ENCODE measurements around the gene LDAH.
A peak's percentile ranks its signal among the peaks of the same experiment; 100 is the strongest.

LDAH gene

GRCh38 chr2:20678086-20678395 lies 144.9 kb downstream of the LDAH start:
- in situ Hi-C loops (cut with MboI; ENCODE audit: low sequenced_read_pairs), result no loop called here
- Histone ChIP-seq H3K4me3 (no peak overlapping the region), H3K4me1 (peaks cover 19% of the 10 kb centered on the region), H3K36me3 (replicated peaks) (peaks cover 3% of the 10 kb centered on the region; the same call in 1 of the 2 replicates), H3K27me3 (ENCODE audit: low read depth) (no peaks in the 10 kb centered on the region), H3K9me3 (no peaks in the 10 kb centered on the region)
- DNase-seq (ENCODE audit: low spot score in 2 of 2), result no peak

DNA sequence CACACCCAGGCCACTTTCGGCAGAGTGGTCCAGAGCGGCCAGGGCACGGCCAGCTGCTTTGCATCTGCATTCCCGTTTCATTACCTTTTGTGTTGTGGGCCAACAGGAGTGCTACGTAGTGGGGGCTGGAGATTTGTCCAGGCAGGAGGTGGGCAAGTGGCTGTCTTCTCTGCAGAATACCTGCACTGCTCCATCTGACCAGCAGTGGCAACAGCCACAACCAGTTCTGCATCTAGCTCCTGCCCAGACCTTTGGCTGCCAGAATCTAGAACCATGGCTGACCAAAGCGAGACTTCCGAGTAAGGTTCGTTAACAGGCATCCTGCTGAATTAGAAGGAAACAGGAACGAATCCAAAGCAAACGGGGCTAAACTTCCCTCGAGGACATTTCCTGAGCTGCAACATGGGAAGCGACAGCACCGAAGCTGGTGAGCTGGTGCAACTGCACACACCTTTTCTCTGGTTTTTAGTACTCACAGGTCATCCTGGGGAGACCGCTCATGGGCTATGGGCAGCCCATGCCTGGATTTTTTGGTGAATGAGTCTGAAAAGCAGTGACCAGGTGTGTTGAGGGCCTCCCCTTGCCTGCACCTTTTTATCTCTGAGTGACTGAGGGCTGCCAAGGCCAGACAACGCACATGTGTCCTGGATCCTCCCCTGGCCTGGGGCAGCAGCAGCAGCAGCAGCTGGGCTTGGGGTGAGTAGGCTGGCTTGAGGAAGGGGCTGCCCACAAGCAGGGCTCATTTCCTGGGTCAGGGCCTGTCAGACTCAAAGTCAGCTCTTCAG lies 145.4 kb downstream of the LDAH start:
- Histone ChIP-seq H3K9me3 (no peaks in the 10 kb centered on the region), H3K4me1 (peaks cover 19% of the 10 kb centered on the region), H3K27me3 (ENCODE audit: low read depth) (no peaks in the 10 kb centered on the region), H3K36me3 (replicated peaks) (peaks cover 3% of the 10 kb centered on the region; the same call in 1 of the 2 replicates), H3K4me3 (no peak overlapping the region)
- peak in 1 of 2 experiments; percentile 38 for DNase-seq (ENCODE audit: low spot score in 2 of 2)
- in situ Hi-C loops (cut with MboI; ENCODE audit: low sequenced_read_pairs), result no loop called here

- DNase-seq (ENCODE audit: low spot score in 2 of 2), result no peak
These were observed 146.3 kb downstream of the LDAH start for GRCh38 chr2:20676353-20677215.

GRCh38 chr2:20675701-20676352 lies 147.1 kb downstream of the LDAH start:
- no peak for DNase-seq (ENCODE audit: low spot score in 2 of 2)
- Histone ChIP-seq H3K36me3 (replicated peaks) (no peaks in the 10 kb centered on the region; the same call in 1 of the 2 replicates), H3K9me3 (no peaks in the 10 kb centered on the region), H3K4me1 (peaks cover 19% of the 10 kb centered on the region), H3K4me3 (no peak overlapping the region), H3K27me3 (ENCODE audit: low read depth) (no peaks in the 10 kb centered on the region)
- in situ Hi-C loops (cut with MboI; ENCODE audit: low sequenced_read_pairs), result no loop called here

More at GRCh38 chr2:20676353-20677215, 146.3 kb downstream of the LDAH start:
- no peaks in the 10 kb centered on the region for H3K9me3 ChIP-seq
- H3K4me3 ChIP-seq, result no peak overlapping the region
- no peaks in the 10 kb centered on the region; the same call in 1 of the 2 replicates for H3K36me3 ChIP-seq (replicated peaks)
- no peaks in the 10 kb centered on the region for H3K27me3 ChIP-seq (ENCODE audit: low read depth)
- H3K4me1 ChIP-seq, result peaks cover 19% of the 10 kb centered on the region
- in situ Hi-C loops (cut with MboI; ENCODE audit: low sequenced_read_pairs), result no loop called here

DNA sequence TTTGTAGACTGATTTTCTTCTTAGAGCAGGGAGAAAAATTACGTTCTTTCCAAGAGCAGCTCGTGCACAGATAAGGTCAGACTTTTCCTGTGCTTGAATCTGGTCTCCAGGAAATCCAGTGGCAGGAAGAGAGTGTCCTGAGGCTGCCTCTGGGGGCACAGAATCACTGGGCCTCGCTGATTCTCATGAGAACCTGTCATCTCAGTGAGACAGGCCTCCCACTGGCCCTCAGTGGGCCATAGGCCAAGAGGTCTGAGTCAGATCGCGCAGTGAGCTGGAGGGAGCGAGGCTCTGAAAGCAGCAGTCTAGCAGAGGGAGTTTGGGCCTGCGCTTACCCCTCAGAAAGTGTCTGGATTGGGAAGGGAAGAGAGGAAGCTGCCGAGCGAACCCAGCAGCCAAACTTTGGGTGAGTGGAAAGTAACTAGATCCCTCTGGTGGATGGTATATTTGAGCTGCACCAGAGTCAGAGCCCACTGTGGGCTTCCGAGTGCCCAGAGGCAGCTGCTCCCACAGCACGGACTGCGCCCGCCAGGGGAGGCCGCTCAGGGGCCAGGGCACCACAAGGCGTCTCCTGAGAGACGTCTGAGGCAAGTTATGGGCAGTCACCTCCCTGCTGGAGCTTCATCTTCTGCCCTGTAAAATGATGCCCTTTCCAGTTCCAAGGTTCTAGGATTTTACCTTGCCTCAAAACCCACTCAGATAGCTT lies 147.8 kb downstream of the LDAH start:
- Histone ChIP-seq H3K36me3 (replicated peaks) (no peaks in the 10 kb centered on the region; the same call in 1 of the 2 replicates), H3K4me1 (peaks cover 19% of the 10 kb centered on the region), H3K4me3 (no peak overlapping the region), H3K27me3 (ENCODE audit: low read depth) (no peaks in the 10 kb centered on the region), H3K9me3 (no peaks in the 10 kb centered on the region)
- DNase-seq (ENCODE audit: low spot score in 2 of 2), result no peak
- in situ Hi-C loops (cut with MboI; ENCODE audit: low sequenced_read_pairs), result loop anchor here (25.0 kb wide), 2 partner anchors 437 to 637 kb away; partner anchors contain the start of gene TDRD15

DNA sequence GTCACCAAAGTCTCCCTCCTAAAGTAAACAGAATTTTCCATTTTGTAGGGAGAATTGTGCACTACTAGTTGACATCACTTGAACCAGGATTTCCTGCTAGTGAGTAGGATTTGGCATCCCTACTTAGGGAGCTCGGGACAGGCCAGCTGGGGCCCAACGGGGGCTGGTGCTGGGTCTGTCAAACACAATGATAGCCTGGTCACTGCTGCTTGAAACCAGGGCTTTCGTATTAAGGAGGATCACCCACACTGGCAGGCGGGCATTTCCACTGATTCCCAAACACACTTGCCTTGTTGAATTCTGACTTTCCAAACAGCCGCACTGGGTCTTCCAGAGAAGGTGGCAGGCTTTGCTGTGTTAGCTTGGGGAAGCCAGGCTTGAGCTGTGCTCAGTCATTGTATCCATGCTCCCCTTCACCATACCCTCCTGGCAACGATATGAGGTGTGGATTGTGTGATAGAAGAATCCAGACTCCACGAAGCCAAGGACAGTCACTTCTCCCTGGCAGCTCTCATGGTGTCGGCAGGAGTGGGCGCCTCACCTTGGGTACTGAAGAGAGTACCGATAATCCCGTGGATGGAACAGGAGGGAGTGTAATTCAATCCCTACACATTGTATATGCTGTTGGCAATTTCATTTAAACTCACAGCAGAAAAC lies 148.5 kb downstream of the LDAH start:
- Histone ChIP-seq H3K36me3 (replicated peaks) (no peaks in the 10 kb centered on the region; the same call in 1 of the 2 replicates), H3K4me1 (peaks cover 19% of the 10 kb centered on the region), H3K4me3 (no peak overlapping the region), H3K27me3 (ENCODE audit: low read depth) (no peaks in the 10 kb centered on the region), H3K9me3 (no peaks in the 10 kb centered on the region)
- in situ Hi-C loops (cut with MboI; ENCODE audit: low sequenced_read_pairs), result loop anchor here (25.0 kb wide), 2 partner anchors 438 to 638 kb away; partner anchors contain the start of gene TDRD15
- DNase-seq (ENCODE audit: low spot score in 2 of 2), result no peak

DNA sequence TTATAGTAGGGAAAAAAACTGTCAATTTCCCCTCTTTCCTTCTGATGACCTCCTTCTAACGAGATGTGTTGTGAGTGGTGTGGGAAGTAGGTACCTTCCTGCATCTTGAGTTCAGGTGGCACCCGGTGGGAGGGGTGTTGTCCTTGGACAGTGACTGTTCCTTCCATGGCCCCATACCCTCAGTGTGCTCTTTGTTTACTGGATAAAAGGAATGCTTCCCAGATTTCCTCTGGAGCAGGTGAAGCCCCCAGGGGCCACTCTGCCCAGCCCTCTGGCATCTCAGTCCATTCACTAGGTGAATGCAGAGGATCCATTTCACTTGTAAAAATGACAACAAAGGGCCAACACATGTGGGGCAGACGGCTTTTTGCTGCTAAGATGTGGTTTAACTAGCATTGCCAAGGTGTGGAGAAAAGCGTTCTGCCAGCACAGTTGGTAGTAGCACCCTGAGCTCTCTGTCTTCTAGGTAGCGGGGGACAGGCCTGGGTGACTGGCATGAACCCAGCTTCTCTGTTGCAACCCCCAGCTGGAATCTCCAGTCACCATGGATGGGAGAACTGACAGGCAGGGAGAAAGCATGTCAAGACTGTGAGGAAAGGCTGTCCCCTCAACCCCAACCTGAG lies 149.1 kb downstream of the LDAH start:
- H3K4me3 ChIP-seq, result no peak overlapping the region
- DNase-seq (ENCODE audit: low spot score in 2 of 2), result no peak
- H3K27me3 ChIP-seq (ENCODE audit: low read depth), result no peaks in the 10 kb centered on the region
- in situ Hi-C loops (cut with MboI; ENCODE audit: low sequenced_read_pairs), result loop anchor here (25.0 kb wide), 2 partner anchors 439 to 639 kb away; partner anchors contain the start of gene TDRD15
- no peaks in the 10 kb centered on the region for H3K9me3 ChIP-seq
- peaks cover 16% of the 10 kb centered on the region for H3K4me1 ChIP-seq
- no peaks in the 10 kb centered on the region; the same call in 1 of the 2 replicates for H3K36me3 ChIP-seq (replicated peaks)

DNA sequence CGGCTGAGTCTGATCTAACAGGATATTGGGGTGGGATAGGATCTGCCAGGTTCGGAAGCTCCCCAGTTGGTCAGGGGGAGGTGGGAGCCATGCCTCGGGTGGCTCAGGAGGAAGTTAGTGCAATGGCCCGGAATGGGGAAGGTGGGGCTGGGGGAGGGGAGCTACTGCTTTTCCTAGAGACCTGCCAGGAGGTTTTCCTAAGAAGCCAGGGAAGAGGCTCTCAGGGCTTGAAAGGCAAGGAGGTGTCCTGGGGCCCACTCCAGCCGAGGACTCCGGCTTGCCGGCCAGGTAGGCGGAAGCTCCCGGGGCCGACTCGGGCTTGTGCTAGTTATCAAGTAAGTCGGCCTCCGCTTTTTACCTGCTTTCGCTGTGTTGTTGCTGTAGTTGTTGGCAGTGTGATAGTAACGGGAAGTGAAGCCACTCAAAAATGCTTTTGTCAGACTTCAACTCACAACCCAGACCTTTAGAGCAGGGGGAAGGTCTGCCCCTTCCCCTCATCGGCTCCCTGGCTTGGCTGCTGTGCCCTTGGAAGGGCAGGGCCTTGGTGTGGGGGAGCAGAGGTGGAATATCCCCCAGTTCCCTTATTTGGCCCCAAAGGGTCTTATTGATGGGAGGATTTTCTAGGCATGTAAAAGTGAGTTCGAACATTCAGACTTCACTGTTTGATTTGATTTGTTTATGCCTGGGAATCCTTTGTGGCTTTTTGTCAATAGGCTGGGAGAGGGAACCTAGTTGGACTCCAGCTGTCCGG lies 150.5 kb downstream of the LDAH start:
- in situ Hi-C loops (cut with MboI; ENCODE audit: low sequenced_read_pairs), result loop anchor here (25.0 kb wide), 2 partner anchors 440 to 640 kb away; partner anchors contain the start of gene TDRD15

DNA sequence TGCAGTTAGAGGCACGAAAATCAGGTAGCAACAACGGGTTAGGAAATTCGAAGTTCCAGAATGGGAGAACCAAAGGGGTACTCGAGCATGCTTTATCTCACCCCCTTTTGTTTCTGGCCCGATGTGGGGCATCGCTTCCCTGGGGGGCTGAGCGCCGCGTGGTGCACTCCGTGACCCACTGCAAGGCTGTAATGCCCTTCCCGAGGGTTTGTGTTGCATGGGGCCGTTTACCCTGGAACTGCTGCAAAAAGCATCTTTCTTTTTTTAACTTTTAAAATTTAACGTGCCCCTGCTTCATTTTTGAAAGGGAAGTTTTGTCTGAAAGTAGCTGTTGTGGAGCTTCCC lies 151.2 kb downstream of the LDAH start:
- Histone ChIP-seq H3K36me3 (replicated peaks) (no peaks in the 10 kb centered on the region; the same call in 1 of the 2 replicates), H3K4me1 (peaks cover 4% of the 10 kb centered on the region; the same call in 1 of the 2 replicates), H3K27me3 (ENCODE audit: low read depth) (no peaks in the 10 kb centered on the region), H3K9me3 (no peaks in the 10 kb centered on the region), H3K4me3 (no peak overlapping the region)
- no peak for DNase-seq (ENCODE audit: low spot score in 2 of 2)
- in situ Hi-C loops (cut with MboI; ENCODE audit: low sequenced_read_pairs), result loop anchor here (25.0 kb wide), 2 partner anchors 441 to 641 kb away; partner anchors contain the start of gene TDRD15

More for the DNA sequence above, 150.5 kb downstream of the LDAH start:
- Histone ChIP-seq H3K27me3 (ENCODE audit: low read depth) (no peaks in the 10 kb centered on the region), H3K36me3 (replicated peaks) (no peaks in the 10 kb centered on the region; the same call in 1 of the 2 replicates), H3K4me3 (no peak overlapping the region), H3K4me1 (peaks cover 7% of the 10 kb centered on the region), H3K9me3 (no peaks in the 10 kb centered on the region)
- no peak for DNase-seq (ENCODE audit: low spot score in 2 of 2)

- in situ Hi-C loops (cut with MboI; ENCODE audit: low sequenced_read_pairs), result loop anchor here (25.0 kb wide), 2 partner anchors 441 to 641 kb away; partner anchors contain the start of gene TDRD15
- Histone ChIP-seq H3K36me3 (replicated peaks) (no peaks in the 10 kb centered on the region; the same call in 1 of the 2 replicates), H3K27me3 (ENCODE audit: low read depth) (no peaks in the 10 kb centered on the region), H3K4me1 (peaks cover 4% of the 10 kb centered on the region; the same call in 1 of the 2 replicates), H3K9me3 (no peaks in the 10 kb centered on the region), H3K4me3 (no peak overlapping the region)
- no peak for DNase-seq (ENCODE audit: low spot score in 2 of 2)
These were observed 151.7 kb downstream of the LDAH start for GRCh38 chr2:20671036-20671735.
